CD4-positive, alpha-beta T cell treated with Interleukin-2 at 100 ng/mL for 4 hours (primary cell): ENCODE results near the gene MTPN.
A peak's percentile ranks its signal among the peaks of the same experiment; 100 is the strongest.

Experiments
- DNase-seq: peaks from one replicate; pipeline ENCODE4 v3.0.0-alpha.2; 2020; ENCODE audit warnings: low spot score

Gene MTPN

DNA sequence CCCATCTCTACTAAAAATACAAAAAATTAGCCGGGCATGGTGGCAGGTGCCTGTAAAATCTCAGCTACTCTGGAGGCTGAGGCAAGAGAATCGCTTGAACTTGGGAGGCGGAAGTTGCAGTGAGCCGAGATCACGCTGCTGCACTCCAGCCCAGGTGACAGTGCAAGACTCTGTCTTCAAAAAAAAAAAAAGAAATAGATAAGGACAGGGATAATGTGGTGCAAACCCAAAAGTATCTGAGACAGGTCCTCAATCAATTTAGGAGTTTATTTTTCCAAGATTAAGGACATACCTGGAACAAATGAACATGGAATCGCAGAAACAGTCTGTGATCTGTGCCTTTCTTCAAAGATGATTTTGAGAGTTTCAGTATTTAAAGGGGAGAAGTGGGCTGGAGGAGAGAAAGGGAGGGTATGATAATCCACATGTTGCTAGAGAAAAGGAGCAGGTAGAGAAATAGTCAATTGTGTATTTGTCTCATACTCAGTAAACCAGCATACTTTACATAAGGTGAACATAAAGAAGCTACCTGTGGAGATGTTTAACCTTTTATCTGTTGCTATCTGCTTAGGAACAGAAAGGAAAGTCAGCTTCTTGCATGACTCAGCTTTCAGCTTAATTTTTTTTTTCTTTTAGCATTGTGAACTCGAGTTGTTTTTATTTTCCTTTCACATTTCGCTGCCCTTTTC, 4.9 kb upstream of the MTPN start:
- peak; percentile 39 for DNase-seq

DNA sequence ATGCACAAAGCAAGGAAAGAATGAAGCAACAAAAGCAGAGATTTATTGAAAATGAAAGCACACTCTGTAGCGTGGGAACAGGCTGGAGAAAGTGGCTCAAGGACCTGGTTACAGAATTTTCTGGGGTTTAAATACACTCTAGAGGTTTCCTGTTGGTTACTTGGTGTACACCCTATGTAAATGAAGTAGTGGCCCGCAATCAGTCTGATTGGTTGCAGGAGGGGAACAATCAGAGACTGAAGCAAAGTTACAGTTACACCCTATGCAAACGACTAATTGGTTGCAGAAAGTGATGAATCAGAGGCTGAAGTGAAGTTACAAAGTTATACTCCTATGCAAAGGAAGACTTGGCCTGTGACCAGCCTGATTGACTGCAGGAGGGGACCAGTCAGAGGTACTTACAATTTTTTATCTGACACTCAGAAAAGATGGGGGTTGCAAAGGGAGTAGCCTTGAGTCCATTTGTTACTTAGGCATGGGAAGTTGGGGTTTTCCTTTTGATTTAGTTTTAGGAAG, 3.6 kb upstream of the MTPN start:
- peak; percentile 88 for DNase-seq

DNA sequence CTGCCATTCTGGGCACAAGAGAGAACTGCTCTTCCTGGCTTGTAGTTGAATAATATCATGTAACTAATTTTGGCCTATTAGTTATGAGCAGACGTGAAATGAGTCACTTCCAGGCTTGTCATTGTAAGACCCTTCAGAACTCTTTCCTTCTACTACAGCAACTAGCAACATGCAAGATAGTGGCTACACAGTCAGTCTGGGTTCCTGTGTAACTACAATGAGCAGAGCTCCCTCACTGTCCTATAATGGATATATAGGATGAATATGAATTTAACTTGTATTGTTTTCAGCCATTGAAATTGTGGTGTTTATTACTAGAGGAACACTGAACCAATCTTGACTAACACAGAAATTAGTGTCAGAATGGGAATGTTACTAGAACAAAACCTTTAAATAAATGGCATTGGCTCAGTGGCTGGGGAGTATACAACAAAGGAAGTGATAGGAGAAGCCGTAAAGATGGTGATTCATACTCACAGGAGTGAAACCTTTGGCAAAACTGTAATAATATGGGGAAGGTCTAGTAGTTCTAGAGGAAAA, 2.9 kb upstream of the MTPN start:
- peak; percentile 30 for DNase-seq

DNA sequence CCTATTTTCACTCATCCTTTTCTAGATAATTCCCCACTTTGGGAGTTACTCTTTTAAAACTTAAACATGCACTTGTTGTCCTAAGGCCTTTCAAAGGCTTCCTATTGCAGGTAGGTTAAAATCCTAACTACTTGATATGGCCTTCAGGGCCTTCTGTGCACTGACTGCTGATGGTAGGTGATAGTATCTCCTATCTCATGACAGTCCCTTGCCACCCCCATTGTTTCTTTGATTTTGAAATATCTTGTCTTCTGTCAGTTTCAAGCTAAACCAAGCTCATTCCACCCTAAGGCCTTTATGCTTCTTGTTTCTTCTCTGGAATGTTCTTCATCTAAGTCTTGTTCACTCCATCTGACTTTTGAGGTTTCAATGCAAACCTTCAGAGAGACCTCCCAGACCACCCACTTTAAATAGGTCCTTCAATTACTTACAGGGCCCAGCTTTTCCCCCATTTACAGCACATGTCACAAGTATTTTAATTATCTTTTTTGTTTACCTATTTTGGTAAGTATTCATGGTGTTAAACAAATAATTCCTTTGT, 2.4 kb upstream of the MTPN start:
- DNase-seq = no peak

DNA sequence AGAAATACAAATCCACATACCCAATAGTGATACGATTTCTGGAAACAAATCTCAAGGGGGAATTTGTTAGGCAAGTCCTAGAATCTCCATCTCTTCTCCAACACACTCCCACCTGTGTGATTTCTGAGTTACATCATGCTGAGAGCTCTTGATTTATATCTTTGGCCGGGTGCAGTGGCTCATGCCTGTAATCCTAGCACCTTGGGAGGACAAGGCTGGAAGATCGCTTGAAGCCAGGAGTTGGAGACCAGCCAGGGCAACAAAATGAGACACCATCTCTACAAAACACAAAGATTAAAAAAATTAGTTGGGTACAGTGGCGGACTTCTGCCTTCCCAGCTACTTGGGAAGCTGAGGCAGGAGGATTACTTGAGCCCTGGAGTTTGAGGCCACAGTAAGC, 1.5 kb upstream of the MTPN start:
- no peak for DNase-seq

DNA sequence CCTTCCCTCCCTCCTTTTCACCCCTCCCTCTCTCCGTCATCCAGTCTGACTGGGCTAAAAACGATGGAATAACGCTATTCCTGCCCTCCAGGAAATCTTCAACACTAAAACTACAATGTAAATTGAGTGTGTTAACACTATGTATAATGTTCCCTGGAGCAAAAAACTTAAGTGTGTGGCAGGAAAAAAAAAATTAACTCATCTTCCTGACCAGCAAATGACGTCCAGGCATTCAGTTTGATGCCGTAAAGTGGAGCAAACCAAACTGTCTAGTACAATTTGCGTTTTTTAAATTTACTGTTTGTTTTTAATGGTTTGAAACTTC, 545 bp upstream of the MTPN start:
- DNase-seq = no peak

DNA sequence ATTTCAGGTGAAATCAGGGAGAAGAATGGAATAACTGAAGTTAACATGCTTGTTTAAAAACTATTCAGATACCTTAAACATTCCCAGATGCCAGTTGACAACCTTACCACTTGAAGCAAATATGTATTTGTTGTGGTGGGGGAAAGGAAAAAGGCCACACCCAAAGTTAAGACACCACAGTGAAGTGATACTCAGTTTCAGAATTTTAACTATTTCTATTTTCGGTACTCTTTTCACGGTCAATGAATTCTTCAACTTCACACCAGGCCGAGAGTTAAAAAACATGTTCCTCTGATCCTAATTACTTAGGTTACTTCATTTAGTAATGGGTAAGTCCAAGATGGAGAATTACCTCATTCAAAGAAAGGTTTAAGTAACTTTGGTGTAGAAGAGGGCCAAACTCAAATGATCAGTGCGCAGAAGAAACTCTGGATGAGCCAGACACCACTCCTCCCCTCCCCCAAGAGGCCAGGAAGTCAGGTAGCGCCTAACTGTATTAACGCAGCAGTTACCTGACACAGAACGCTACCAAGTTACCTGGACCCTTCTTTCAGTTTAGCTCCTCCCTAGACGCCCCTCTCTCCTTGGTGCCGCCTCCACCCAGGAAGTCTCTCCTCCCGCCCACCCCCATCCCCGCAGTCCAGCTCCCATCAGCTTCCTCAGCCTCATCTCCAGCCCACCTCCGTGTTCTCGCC, 700 bp downstream of the MTPN start:
- peak; percentile 41 for DNase-seq

DNA sequence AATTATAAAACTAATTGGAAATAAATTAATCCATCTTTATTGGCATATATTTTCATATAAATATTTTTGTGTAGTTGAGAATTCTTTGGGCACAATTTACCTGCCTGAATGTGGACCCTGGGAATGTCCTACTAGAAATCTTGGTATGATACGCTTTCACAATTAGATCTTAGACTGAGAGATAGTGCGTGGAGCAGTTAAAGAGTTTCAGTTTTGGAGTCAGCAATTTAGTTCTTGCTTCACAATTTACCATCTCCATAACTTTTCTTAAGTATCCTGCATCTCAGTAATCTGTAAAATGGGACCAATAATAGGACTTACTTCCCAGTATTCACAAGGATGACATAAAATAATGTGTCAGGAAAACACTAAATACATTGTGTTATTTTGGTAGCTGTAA, 2.0 kb downstream of the MTPN start:
- DNase-seq = no peak

DNA sequence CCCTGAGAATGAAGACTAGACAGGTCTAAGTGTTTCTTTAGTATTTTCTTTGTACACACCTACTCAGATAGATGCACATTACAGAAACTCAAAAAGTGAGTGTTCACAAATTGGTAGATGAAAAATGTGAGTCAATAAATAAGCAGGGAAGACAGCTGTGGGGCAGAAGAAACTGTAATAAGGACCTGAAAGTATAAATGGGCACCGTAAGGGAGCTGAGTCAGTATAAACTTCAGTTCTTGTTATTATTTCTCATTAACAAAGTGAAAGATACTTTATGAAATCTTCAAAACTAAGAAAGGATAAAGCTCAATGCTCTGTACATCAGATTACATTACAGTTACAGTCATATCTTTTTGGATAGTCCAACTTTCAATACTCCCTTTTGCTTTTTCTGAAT, 2.5 kb downstream of the MTPN start:
- DNase-seq = no peak

DNA sequence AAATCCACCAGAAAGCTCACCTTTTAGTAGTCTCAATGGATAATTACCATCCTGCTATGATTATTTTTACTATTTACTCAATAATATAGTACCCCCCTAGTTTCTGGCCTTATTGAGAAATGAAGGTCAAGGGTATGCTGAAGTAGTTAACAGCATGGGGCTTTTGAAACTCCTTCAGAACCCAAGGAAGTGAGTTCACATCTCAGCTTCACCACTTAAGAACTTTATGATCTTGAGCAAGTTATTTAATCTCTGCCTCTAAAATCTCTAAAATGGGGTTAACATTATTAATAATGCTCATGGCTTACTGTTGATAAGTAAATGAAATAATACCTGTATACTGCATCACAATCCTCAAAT, 5.8 kb downstream of the MTPN start:
- no peak for DNase-seq

DNA sequence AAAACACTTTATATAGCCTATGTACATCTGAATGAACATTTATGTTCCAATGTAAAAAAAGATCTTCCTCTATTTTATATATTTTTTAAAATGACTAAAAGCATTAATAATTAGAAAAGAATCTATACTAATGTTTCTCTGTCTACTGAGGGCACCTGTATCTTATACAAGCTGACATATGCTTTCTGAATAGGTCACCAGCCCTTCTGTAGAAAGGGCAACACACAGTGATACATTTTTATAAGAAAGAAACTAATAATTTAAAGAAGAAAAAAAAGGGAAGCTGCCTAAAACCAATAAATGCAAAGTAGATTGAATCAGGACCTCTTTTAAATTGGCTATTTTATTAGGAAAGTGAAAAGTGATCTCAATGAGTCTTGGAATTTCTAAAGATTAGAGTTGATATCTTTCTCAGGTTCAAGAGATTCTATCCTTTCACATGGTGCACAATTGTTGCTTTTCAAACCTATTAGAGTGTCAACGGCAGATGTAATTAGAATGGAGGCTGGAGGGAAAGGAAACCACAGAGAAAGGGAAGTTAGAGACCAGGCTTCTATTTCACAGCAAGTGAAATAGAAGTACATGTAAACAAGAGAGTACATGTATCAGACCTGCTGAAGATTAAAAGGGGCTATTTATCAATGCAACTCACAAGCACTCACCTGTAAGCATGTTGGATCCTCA, 6.3 kb downstream of the MTPN start:
- DNase-seq = peak; percentile 10

DNA sequence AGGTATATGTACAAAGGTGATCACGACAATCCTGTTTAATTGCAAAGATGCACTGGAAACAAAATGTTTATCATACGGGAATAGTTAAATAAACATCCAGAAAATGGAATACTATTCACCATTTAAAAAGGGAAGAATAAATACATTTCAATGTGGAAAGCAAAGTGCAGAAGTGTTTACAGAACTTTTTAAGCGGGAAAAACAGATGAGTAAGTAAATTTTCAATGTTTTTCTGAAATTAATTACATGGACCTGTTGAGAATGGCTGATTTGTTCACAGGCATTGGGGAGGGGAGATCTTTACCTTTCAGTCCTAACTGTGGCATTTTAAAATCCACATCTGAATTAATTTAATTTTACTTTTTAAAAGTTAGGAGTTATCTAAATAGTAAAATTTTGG, 7.1 kb downstream of the MTPN start:
- DNase-seq = no peak

DNA sequence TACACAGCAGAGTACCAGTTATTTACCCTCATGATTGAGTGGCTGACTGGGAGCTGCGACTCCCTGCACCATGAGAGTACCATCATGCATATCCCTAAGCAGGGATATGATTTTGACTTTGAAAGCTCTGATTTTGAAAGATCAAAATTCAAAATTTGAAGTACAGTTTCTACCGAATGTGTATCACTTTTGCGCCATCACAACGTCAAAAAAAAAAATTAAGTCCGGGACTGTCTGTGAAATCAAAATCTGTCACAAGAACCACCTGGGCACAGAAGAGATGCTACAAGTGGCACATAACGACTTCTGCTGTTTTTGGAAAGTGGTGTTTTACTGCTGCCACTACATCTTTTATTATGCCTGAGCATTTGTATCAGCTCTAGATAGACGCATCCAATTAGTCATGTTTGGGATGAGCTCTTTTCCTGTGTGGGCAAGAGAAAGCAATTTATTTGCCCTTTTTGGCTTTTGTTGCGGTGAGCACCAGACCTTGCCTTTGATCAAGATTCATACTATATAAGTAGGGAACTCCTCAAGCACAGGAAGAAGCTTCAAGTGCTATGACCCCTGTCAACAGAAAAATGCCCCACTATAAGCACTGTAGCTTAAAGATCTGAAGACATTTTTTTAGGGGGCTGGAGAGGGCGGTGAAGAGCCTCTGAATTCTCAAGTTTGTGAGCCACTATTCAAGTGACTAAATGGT, 10.7 kb downstream of the MTPN start:
- DNase-seq = peak; percentile 13

DNA sequence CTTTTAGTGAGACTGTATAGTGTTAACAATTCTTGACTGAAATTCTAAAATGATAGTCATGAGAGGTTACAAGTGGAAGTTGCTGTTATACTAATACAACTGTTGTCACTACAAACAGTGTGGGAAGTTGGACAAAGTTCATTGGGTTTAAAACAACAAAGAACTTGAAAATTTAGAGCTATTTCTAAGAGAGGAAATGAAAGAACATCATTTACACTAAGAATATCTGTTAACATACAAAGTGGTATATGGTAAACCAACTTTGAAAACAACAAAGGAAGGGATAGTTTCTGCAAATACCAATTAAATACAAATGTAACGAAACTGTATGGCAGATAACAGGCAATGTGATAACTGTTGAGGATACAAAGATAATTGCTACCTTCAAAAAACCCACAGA, 11.6 kb downstream of the MTPN start:
- DNase-seq = no peak

DNA sequence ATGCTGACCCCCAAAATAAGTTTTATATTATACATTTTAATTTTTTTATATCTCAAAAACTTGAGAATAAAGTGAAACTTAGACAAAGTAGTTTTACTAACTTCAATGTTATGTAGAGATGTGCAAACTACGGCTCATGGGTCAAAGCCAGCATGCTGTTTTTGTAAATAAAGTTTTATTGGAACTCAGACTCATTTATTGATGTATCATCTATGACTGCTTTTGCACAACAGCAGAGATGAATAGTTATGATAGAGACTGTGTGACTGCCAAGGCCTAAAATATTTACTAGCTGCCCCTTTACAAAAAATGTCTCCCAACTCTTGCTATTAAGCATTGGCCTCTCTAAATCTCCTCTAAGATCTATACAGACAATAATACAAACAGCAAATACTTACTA, 12.4 kb downstream of the MTPN start:
- DNase-seq = no peak

DNA sequence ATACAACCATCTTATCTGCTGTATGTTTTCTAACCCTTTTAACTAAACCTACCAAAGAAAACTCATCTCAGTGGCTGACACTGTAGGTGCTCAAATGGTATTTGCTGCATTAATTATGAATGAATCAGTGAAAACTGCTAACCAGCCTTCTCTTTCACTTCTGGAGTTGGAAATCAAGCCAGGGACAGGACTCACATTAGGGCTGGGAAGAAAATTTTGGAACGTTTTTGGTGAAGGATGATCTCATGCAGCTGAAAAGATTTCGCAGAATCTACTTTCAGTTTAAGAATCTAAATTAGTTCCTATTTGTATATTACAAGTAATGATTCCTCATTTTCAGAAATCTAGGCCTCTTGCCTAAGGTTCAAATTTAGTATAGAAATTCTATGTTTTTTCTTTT, 12.9 kb downstream of the MTPN start:
- no peak for DNase-seq

DNA sequence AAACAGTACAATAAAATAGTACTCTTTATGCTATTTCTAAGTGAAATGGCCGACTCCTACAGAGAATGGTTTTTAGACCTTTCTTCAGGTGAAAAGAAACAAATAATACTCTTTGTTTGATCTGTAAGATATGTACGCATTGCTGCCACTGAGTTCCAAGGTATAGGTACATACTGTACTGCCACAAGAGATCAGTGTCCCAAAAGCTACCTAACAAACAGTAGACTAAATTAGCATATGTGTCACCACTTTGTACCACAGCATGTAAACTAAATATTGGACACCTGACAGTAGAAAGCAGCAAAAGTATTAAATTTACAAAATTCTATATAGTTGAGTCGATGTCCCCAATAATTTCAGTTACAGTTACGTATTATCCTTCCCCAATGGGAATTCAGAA, 14.4 kb downstream of the MTPN start:
- no peak for DNase-seq

DNA sequence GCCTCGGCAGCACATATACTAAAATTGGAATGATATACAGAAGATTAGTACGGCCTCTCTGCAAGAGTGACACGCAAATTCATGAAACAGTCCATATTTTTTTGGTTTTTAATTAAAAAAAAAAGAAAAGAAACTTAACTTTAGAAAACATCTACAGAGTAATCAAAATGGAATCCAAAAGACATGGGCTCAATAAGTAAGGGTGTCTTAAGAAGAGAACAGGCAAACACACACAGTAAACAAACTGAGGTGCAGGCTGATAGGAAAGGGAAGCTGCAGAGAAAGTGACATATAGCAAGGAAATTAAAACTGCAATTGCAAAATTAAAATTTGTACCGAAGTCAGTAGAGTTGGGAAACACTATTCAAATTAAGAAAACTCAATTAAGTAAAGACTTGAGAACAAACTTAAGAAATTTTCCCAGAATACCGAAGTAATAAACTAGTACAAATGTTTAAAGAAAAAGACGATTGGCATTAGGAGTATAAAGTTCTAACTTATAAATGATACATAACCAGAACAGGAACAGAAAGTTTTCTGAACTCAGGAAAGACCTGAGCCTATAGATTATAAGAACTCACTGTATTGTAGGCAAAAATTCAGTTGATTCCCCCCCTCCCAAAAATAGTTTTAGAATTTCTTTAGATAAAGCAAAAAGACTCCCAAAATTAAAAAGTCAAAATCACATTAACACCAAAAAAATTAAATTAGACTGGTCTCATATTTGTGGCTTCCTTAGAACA, 16.3 kb downstream of the MTPN start:
- no peak for DNase-seq

DNA sequence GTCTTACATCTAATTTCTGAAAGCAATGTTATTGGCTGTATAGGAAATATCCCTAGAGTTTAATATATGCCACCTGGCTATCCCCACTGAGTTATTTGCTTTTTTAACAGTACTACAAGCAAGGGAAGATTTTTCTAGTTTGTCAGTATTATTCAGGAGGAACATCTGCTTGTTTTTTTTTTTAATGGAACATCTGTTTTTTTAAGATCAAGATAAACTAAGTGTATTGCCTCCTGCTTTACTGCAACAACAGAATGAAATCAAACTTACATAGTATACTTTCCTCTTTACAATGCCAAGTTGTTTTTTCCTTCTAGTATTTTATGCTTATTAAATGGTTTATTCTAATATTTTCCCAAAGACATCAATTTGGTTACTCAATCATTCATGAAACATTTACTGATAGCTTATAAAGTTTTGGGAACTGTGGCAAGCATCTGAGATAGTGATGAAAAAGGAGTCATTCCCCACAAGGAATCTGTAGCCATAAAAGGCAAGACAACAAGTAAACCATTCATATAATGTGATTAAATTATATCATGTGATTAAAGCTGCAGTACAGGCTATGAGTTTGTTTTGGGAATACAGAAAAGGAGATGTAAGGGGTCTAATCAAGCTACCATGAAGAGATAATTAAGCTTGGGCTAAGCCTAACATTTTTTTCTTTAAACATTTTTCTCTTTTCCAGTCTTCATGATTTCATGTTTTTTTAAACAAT, 17.4 kb downstream of the MTPN start:
- no peak for DNase-seq

DNA sequence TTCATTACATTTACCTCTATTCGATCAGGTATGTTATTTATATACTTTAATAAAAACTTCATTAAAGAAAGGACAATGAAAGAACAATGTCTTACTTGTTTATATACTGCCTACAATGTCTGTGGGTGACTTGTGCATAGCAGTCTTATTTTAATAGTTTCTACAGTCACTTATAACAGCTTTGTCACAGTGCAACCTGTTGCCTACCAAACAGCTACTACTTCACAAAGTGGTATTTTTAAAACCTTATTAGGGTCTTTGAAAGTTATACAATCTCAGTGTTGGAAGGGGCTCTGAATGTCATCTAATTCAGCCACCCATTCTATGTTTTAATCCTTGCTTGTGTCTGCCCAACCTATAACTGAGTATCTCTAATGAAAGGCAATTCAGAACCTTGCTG, 19.0 kb downstream of the MTPN start:
- DNase-seq = no peak

DNA sequence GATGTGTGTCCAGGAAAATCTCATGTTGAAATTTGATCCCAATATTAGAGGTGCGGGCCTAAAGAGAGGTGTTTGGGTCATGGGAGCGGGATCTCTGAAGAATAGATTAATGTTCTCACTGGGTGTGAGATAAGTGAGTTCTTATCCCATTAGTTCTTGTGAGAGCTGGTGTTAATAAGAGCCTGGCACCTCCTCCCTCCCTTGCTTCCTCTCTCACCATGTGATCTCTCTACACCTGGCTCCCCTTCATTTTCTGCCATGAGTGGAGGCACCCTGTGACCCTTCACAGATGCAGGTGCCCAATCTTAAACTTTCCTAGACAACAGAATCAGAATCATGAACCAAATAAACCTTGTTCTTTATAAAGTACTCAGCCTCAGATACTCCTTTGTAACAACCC, 19.5 kb downstream of the MTPN start:
- DNase-seq = no peak
